SU-DHL-6 (cell line): ENCODE data around the gene KRT12.
A peak's percentile ranks its signal among the peaks of the same experiment; 100 is the strongest.

Experiments
- H2AFZ ChIP-seq: fragments of 200-600 bp; sonication (generic); 2 replicates; pipeline ENCODE4 v1.6.1; 2014; ENCODE audit warnings: low read depth, mild to moderate bottlenecking, moderate library complexity, mixed read lengths, antibody characterized with exemption, low read length; ENCODE audit not compliant: severe bottlenecking
- H3F3A ChIP-seq: fragments of 200-600 bp; shearing (Covaris generic); 2 replicates; pipeline ENCODE4 v1.6.0; 2016; ENCODE audit warnings: antibody characterized with exemption, mild to moderate bottlenecking; ENCODE audit not compliant: insufficient read depth
- H3K27ac ChIP-seq: fragments of 200-600 bp; sonication (generic); 2 replicates; pipeline ENCODE4 v1.5.1; 2016; ENCODE audit warnings: low read depth, mild to moderate bottlenecking, low read length, moderate library complexity, mixed read lengths
- H3K27me3 ChIP-seq: fragments of 200-600 bp; sonication (generic), shearing (Covaris generic); 2 replicates; pipeline ENCODE4 v1.6.0; 2014; ENCODE audit warnings: mild to moderate bottlenecking, low read length
- H3K36me3 ChIP-seq: fragments of 200-600 bp; sonication (generic); 2 replicates; pipeline ENCODE4 v1.6.1; 2014; ENCODE audit warnings: mild to moderate bottlenecking, low read length, mixed read lengths
- H3K4me2 ChIP-seq: fragments of 300-600, 200-600 bp; shearing (Covaris generic), sonication (generic); 2 replicates; pipeline ENCODE4 v1.6.0; 2014; ENCODE audit warnings: low read length, low read depth, mild to moderate bottlenecking; ENCODE audit not compliant: poor library complexity, severe bottlenecking
- H3K4me3 ChIP-seq: fragments of 200-600 bp; sonication (generic); 2 replicates; pipeline ENCODE4 v1.5.1; 2014; ENCODE audit warnings: antibody characterized with exemption, low read length, mild to moderate bottlenecking, mixed read lengths; ENCODE audit not compliant: insufficient read depth, poor library complexity, severe bottlenecking
- H3K79me2 ChIP-seq: fragments of 200-600 bp; sonication (generic); 2 replicates; pipeline ENCODE4 v1.6.1; 2014; ENCODE audit warnings: mild to moderate bottlenecking, low read length, moderate library complexity; ENCODE audit not compliant: insufficient read depth
- H3K9ac ChIP-seq: fragments of 200-600 bp; sonication (generic); 2 replicates; pipeline ENCODE4 v1.7.0; 2014; ENCODE audit warnings: mild to moderate bottlenecking, low read length
- H3K9me2 ChIP-seq: fragments of 200-600 bp; sonication (generic); replicated peaks from 2 replicates; pipeline ENCODE4 v1.6.1; 2014; ENCODE audit warnings: low read length; ENCODE audit not compliant: insufficient read depth
- H3K9me3 ChIP-seq: fragments of 200-600 bp; sonication (generic); 2 replicates; pipeline ENCODE4 v1.6.1; 2014; ENCODE audit warnings: low read length, mixed read lengths; ENCODE audit not compliant: insufficient read depth
- H4K20me1 ChIP-seq: fragments of 200-600 bp; sonication (generic); 2 replicates; pipeline ENCODE4 v1.6.1; 2014; ENCODE audit warnings: low read depth, mild to moderate bottlenecking, antibody characterized with exemption, low read length, moderate library complexity, mixed read lengths
- CTCF ChIP-seq: fragments of 200-600 bp; sonication (generic); IDR thresholded peaks from one replicate; pipeline ENCODE4 v1.5.1; 2017; ENCODE audit warnings: antibody characterized with exemption, mild to moderate bottlenecking, low read length, moderate library complexity; ENCODE audit not compliant: insufficient read depth, poor library complexity, severe bottlenecking
- EZH2phosphoT487 ChIP-seq: fragments of 200-600 bp; sonication (generic), shearing (Covaris generic); conservative IDR thresholded peaks from 2 replicates; pipeline ENCODE4 v1.6.1; 2018; ENCODE audit warnings: mild to moderate bottlenecking, antibody characterized with exemption, low read length, moderate library complexity, mixed read lengths

KRT12 gene

DNA sequence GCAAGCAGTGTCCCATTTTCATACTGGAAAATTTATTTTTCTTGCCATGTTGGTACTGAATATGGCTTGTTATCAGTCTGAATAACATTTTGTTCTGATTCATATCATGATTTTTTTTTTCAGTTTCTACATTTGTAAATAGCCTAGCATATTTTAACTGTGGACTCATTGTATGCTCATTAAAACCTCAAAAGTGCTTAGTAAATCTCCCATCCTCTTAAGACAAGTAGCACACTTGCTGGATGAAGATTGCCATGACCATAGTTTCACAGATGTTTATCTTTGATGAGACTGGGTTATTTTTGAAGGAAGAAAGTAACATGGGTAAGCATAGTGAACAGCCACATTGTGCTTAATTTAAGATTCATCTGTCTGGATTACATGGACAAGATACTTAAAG lies 45.5 kb downstream of the KRT12 start:
- Histone ChIP-seq H3K36me3 (peaks cover 9% of the 10 kb centered on the region; the same call in 1 of the 2 replicates), H2AFZ (no peak overlapping the region), H3K27ac (no peak overlapping the region), H3K79me2 (peaks cover 6% of the 10 kb centered on the region; the same call in 1 of the 2 replicates), H3K9me2 (no peaks in the 10 kb centered on the region), H3K27me3 (no peaks in the 10 kb centered on the region), H3K4me3 (no peak overlapping the region), H3K4me2 (no peak overlapping the region), H3K9me3 (no peaks in the 10 kb centered on the region), H3K9ac (no peak overlapping the region), H4K20me1 (no peaks in the 10 kb centered on the region), H3F3A (peaks cover 27% of the 10 kb centered on the region)
- TF ChIP-seq EZH2phosphoT487 (no peak), CTCF (no peak)

- no peak overlapping the region for H2AFZ ChIP-seq
- peaks cover 9% of the 10 kb centered on the region; the same call in 1 of the 2 replicates for H3K36me3 ChIP-seq
- no peaks in the 10 kb centered on the region for H3K27me3 ChIP-seq
- TF ChIP-seq CTCF: no peak
- no peak for TF ChIP-seq EZH2phosphoT487
- H3K79me2 ChIP-seq: peaks cover 6% of the 10 kb centered on the region; the same call in 1 of the 2 replicates
- H3K9ac ChIP-seq: no peak overlapping the region
- no peaks in the 10 kb centered on the region for H4K20me1 ChIP-seq
- H3K27ac ChIP-seq: no peak overlapping the region
- no peaks in the 10 kb centered on the region for H3K9me3 ChIP-seq
- H3K4me3 ChIP-seq: no peak overlapping the region
- H3K4me2 ChIP-seq: peak overlapping the region; percentile 92
- peaks cover 27% of the 10 kb centered on the region for H3F3A ChIP-seq
- H3K9me2 ChIP-seq: no peaks in the 10 kb centered on the region
Measured at GRCh38 chr17:40820228-40820838, 46.7 kb downstream of the KRT12 start.

- peak overlapping the region; percentile 85 for H3K9ac ChIP-seq
- H3K9me3 ChIP-seq: no peaks in the 10 kb centered on the region
- H3K9me2 ChIP-seq: no peaks in the 10 kb centered on the region
- no peaks in the 10 kb centered on the region for H4K20me1 ChIP-seq
- peak overlapping the region; percentile 31 for H2AFZ ChIP-seq
- H3F3A ChIP-seq: peaks cover 27% of the 10 kb centered on the region
- peak overlapping the region; percentile 49 for H3K27ac ChIP-seq
- H3K4me3 ChIP-seq: peak overlapping the region; percentile 91
- H3K79me2 ChIP-seq: peaks cover 6% of the 10 kb centered on the region; the same call in 1 of the 2 replicates
- TF ChIP-seq EZH2phosphoT487: no peak
- TF ChIP-seq CTCF: no peak
- H3K36me3 ChIP-seq: peaks cover 9% of the 10 kb centered on the region; the same call in 1 of the 2 replicates
- H3K4me2 ChIP-seq: peak overlapping the region; percentile 92
- no peaks in the 10 kb centered on the region for H3K27me3 ChIP-seq
Measured at GRCh38 chr17:40819528-40820125, 47.4 kb downstream of the KRT12 start.
